GM18502 (cell line): Measurements from ENCODE around the gene CLVS2.

ENCODE experiments used
- ATAC-seq: cut with Tn5 transposase; IDR thresholded peaks from one replicate; pipeline ENCODE4 v1.9.1; 2021; ENCODE audit warnings: mild to moderate bottlenecking; ENCODE audit not compliant: unreplicated experiment, poor library complexity

The CLVS2 gene

DNA sequence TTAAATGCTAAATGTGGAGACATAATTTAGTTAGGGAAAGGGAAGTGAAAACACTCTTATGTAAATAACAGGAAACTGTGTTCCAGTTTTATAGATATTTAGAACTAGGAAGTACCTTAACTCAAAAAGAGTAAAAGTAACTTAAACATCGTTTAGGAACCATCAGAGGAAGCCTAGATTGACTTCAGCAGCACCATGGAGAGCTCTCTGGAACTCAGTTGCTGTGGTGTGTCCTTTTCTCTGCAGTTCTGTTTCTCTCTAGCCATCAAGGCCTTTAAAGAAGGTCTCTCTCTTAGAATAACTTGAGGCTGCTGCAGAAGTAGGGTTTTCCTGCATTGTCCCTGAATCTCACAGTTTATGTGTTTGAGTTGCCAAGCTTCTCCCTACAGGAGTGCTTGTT lies 26.9 kb downstream of the CLVS2 start:
- ATAC-seq, result no peak

- ATAC-seq, result no peak
These were observed 28.9 kb downstream of the CLVS2 start for GRCh38 chr6:123024976-123025375.

DNA sequence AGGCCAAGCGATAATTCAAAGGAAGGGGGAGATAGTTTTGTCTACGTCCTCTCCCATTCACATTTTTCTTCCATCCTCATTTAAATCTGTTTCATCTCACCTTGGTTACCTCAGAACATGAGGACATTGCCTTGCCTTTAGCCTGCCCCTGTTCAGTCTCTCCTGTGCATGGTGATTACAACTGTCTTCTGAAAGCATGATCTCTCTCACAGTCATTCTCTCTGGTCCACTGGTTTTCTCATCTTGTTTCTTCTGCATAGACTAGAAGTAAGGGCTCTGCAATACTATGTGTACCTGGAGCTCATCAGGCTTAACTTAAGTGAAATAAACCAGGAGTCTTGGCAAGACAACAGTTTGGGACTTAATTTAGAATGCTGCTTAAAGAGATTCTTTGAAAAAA lies 31.4 kb downstream of the CLVS2 start:
- ATAC-seq, result no peak

DNA sequence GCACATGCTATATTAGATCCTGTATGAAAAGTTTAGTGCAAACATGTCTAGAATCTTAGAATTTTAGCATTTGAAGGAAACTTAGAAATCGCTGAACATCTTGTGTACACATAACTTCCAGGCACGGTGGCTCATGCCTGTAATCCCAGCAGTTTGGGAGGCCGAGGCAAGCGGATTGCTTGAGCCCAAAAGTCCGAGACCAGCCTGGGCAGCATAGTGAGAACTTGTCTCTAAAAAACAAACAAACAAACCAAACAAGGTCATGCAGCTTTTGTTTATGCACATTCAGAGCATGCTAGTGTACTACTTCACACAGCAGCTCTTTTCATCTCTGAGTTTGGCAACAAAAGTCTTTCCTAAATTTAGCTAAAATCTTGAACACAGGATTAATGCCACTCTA lies 32.2 kb downstream of the CLVS2 start:
- ATAC-seq, result no peak

GRCh38 chr6:123030282-123030681 lies 34.2 kb downstream of the CLVS2 start:
- no peak for ATAC-seq

GRCh38 chr6:123036648-123037047 lies 40.6 kb downstream of the CLVS2 start:
- no peak for ATAC-seq

DNA sequence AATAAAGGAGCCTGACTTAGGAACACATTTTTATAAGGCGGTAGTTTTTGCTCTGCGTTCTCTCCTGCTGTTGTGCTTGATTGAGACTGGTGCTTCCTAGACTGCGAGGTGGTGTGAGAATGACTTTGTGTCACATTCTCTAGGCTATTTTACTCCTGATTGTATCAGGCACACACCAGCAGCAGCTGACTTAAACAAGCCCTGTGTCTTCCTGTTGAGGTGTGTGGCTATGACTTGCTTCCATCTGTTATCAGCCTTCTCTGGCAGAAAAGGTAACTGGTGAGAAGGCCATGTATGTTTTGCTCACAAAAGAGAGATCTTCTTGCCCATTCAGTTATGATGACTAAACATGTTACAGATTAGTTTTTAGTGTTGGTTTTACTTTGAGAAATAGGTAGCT lies 43.4 kb downstream of the CLVS2 start:
- no peak for ATAC-seq

DNA sequence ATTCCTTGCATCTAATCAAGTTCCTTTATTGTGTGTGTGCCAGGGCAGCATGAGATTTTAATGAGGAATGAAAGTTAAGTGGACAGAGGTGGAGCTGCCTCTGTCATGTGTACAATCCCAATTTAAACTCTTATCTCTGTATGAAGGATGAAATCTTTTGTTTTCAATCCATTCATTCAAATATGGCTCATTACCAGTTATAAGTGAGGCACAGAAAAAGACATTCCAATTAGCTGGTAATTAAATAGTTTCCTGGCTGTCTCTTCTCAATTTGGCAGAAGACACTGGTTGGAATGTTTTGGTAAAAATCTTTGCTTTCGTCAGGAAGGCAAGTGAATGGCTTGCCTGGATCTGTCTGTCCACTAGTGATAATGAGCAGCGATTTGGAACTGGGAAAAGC lies 46.4 kb downstream of the CLVS2 start:
- ATAC-seq, result no peak

GRCh38 chr6:123044341-123044860 lies 48.4 kb downstream of the CLVS2 start:
- no peak for ATAC-seq

DNA sequence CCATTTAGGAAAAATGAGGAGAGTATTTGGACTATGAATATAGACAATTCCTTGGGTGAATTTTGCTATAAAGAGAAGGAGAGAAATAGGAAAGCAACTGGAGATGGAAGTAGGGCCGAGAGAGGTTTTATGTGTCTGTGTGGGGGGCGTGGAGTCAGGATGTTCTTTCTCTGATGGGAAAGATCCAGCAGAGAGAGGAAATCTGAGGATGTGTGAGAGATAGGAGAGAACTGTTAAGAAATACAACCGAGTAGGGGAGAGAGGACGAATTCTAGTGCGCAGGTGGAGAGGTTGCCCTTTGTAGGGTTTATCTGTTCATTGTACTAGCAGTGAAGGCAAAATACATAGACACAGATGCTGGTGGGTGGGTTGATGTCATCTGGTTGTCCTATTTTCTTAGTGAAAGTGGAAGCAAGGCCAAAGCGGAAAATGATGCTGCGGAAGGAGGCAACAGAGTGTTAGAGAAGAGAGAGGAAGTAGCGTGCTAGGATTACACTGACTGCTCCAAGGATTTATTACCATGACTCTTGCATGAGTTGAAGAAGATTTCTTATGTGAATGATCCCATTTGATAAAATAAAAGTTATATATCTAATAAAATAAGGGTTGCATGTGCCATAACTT lies 57.7 kb downstream of the CLVS2 start:
- ATAC-seq, result no peak

DNA sequence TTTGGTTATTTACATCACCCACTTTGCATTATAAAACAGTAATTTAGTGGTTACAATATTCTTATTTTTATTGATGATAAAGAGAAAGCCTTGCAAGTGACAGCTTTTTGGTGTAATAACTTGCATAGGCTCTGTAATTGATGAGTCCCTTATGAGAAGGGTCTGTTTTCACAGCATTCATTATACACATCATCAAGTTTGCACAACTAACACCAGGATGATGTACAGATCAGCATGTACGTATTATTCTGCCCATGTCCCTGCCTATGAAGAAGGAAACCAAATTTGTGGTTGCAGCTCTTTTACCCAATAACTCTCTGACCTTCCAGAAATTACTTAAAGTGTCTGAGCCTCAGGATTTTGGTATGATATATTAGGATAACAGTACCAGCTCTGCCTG lies 59.2 kb downstream of the CLVS2 start:
- ATAC-seq, result no peak

DNA sequence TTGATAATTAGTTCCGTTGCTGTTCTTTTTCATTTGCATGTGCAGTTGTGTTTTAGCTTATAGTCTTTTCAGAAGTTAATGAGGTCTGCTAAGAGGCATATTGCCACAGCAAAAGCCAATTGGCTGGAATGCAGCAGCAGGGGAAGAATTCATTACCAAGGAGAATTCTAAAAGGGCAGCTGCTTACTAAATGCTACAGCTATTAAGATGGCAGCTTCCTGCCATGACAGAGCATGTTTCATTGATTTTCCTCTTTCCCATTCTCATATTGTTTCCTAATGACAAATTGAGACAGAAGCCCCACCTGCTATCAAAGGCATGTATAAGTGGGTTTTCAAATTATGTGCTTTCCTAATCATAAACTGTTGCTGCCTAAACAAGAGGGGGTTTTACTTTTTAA lies 66.6 kb downstream of the CLVS2 start:
- no peak for ATAC-seq

DNA sequence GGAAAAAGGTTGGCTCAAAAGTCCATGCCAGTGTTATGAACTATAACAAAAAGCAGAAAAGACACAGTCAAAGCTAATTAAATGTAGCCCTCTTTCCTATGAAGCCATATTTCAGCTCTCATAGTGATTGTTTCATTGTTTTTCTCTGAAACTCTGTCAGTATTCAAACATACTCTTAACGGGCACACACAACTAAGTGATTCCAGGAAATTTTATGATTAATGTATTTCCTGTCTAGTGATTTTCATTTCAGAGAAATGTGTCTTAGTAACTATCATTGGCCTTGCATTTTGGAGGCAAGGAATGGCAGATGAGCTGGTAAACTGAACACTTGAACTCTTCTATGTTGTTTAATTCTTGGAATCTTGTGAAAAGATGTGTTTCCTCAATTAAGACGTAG lies 68.0 kb downstream of the CLVS2 start:
- no peak for ATAC-seq

DNA sequence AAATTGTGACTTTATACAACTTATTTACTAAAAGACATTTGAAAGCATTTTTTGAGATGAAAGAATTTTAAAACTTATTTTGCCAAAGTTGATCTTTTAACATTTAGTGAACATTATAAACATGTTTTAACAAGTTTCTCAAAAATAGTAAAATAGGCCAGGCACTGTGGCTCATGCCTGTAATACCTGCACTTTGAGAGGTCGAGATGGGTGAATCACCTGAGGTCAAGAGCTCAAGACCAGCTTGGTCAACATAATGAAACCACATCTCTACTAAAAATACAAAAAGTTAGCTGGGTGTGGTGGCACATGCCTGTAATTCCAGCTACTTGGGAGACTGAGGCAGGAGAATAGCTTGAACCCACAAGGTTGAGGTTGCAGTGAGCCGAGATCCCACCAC lies 78.6 kb downstream of the CLVS2 start:
- ATAC-seq, result no peak

GRCh38 chr6:123085403-123085802 lies 89.4 kb downstream of the CLVS2 start:
- no peak for ATAC-seq

- no peak for ATAC-seq
These were observed 93.2 kb downstream of the CLVS2 start for GRCh38 chr6:123089226-123089625.

- no peak for ATAC-seq
These were observed 95.3 kb downstream of the CLVS2 start for GRCh38 chr6:123091091-123091895.

DNA sequence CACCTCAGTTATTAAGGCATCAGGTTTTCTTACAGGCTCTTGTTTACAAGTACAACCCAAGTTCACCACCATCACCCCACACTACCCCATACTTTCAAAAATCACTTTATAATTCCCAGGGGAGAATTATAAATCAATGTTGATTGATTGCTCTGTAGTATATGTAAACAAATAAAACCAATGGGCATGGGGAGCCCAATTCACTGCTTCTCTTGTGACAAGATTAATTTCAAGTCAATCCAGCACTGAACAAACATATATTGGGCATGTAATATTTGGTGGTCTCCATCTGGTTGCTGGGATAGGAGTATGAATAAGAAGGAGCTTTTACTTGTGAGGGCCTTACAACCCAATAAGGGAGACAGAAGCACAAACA lies 95.8 kb downstream of the CLVS2 start:
- no peak for ATAC-seq

DNA sequence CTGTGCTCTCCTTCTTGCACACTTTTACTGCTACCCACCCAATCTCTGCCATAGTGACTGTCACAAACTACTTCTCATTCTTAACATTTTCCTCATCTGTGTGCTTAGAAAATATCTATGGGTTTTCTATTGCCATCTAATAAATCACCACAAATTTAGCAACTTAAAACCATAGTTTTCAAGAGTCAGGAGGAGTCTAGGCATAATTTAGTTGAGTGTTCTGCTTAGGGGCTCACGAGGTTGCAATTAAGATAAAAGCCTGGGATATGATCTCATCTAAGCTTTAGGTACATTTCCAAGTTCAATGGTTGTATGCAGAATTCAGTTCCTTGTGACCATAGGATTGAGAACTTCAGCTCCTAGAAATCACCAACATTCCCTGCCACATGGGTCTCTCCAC lies 98.8 kb downstream of the CLVS2 start:
- ATAC-seq, result no peak

- ATAC-seq, result no peak
These were observed 109.5 kb downstream of the CLVS2 start for GRCh38 chr6:123105561-123105960.

- ATAC-seq, result no peak
These were observed 120.3 kb downstream of the CLVS2 start for GRCh38 chr6:123116370-123116769.
